AG10803 (cell line): Measurements from ENCODE around the gene FAM193B.
A peak's percentile ranks its signal among the peaks of the same experiment; 100 is the strongest.

Experiments
- DNase-seq: peaks from one replicate; pipeline ENCODE4 v3.0.0; 2010; ENCODE audit warnings: low read depth
- H3K4me3 ChIP-seq: 2 replicates; pipeline ENCODE4 v1.5.1; 2011; ENCODE audit warnings: mild to moderate bottlenecking, low read length, control low read depth
- TF ChIP-seq, protein P1 (sequence below): conservative IDR thresholded peaks from 2 replicates; pipeline ENCODE4 v1.5.1; 2011; ENCODE audit warnings: mild to moderate bottlenecking, low read length, control low read depth, inconsistent platforms

FAM193B gene

DNA sequence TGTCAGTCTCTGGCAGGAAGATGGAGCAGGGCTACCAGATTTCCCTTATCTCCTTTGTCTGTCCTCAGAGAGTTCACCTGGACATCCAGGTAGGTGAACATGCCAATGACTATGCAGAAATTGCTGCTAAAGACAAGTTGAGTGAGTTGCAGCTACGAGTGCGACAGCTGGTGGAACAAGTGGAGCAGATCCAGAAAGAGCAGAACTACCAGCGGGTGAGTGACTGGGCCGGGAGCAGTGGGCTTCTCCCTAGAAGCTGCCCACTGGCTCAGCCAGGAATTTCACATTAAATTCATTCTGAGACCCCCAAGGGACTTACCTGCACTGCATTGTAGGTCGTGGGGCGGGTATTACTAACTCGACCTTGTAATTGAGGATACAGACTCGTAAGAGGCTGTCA lies 39.7 kb upstream of the FAM193B start:
- H3K4me3 ChIP-seq = no peak overlapping the region
- DNase-seq = no peak
- TF ChIP-seq, protein P1, sequence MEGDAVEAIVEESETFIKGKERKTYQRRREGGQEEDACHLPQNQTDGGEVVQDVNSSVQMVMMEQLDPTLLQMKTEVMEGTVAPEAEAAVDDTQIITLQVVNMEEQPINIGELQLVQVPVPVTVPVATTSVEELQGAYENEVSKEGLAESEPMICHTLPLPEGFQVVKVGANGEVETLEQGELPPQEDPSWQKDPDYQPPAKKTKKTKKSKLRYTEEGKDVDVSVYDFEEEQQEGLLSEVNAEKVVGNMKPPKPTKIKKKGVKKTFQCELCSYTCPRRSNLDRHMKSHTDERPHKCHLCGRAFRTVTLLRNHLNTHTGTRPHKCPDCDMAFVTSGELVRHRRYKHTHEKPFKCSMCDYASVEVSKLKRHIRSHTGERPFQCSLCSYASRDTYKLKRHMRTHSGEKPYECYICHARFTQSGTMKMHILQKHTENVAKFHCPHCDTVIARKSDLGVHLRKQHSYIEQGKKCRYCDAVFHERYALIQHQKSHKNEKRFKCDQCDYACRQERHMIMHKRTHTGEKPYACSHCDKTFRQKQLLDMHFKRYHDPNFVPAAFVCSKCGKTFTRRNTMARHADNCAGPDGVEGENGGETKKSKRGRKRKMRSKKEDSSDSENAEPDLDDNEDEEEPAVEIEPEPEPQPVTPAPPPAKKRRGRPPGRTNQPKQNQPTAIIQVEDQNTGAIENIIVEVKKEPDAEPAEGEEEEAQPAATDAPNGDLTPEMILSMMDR = no peak

DNA sequence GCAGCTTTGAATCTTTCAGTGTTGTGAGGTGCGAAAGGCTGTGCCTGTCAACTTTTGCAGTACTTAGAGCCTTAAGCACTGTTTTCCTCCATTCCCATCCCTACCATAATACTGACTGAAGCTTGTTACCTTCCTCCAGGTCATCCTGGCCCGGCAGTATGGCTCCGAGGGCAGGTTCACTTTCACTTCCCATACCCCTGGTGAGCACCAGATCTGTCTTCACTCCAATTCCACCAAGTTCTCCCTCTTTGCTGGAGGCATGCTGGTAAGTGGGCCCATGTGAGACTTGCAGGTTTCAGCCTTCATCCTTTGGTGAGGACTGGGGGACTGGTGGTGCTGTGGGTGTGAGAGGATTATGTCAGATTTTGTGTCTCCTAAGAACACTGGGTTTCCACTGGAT lies 39.1 kb upstream of the FAM193B start:
- H3K4me3 ChIP-seq = peak overlapping the region; percentile 95

DNA sequence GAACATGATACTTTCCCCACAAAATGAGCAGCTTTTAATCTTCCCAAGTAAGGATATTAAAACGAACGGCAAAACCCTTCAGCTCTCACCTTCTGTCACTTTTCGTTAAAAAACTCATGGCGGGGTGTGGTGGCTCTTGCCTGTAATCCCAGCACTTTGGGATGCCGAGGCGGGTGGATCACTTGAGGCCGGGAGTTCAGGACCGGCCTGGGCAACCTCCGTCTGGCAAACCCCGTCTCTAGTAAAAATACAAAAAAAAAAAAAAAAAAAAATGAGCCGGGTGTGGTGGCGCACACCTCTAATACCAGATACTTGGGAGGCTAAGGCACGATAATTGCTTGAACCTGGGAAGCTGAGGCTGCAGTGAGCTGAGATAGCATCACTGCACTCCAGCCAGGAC lies 38.5 kb upstream of the FAM193B start:
- H3K4me3 ChIP-seq = peak overlapping the region; percentile 95
- DNase-seq = no peak
- TF ChIP-seq, protein P1 = no peak

More for the DNA sequence above, 39.1 kb upstream of the FAM193B start:
- DNase-seq = no peak
- TF ChIP-seq, protein P1 = no peak

DNA sequence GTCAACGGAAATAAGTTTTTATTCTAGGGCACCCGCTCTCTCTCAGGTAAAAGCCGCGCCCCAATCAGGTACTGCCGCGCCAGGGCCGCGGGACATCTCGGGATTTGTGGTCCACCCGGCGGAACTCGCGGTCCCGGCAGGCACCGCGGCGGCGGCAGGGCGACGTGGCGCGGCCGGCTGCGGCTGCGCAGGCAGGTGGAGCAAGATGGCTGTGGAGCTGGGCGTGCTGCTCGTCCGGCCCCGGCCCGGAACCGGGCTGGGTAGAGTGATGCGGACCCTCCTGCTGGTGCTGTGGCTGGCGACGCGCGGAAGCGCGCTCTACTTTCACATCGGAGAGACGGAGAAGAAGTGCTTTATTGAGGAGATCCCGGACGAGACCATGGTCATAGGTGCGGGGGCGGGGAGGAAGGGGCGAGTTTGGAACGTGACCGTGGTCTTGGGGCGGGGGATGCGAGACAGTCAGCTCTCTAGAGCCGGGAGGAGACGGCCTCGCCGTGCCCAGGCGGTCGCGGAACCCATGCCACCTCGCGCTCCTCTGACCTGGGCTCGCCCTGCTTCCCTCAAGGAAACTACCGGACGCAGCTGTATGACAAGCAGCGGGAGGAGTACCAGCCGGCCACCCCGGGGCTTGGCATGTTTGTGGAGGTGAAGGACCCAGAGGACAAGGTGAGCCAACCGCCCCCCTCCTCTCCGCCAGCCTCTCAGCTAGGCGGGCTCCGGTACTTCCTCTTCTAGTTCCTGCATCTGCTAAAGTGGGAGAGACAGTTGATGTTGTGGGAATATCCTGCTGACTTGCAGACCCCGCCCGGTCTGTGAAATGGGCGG lies 37.9 kb upstream of the FAM193B start, which contains the start of gene TMED9:
Gene TMED9 (plus strand): TSS at position 194 of the 825 bp plus-strand sequence. CDS start 12 bp downstream, at position 206.
- H3K4me3 ChIP-seq = peak within 1 kb of the TSS; percentile 95
- DNase-seq = peak; percentile 73
- TF ChIP-seq, protein P1 = no peak

DNA sequence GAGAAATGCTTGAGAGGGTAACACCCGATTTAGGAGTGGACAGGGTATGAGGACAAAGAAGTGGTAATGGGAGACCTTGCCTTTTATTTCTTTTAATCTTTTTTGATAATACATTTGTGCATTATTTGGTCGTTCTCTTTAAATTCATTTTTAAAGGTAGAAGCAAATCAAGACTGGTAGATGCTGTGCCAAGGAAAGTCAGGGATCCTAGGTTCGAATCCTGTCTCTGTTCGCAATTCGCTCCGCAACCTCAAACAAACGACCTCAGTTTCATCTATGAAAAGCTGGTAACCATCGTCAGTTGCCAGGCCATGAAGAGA lies 37.3 kb upstream of the FAM193B start:
- H3K4me3 ChIP-seq = peak overlapping the region; percentile 95
- TF ChIP-seq, protein P1 = no peak
- DNase-seq = no peak

DNA sequence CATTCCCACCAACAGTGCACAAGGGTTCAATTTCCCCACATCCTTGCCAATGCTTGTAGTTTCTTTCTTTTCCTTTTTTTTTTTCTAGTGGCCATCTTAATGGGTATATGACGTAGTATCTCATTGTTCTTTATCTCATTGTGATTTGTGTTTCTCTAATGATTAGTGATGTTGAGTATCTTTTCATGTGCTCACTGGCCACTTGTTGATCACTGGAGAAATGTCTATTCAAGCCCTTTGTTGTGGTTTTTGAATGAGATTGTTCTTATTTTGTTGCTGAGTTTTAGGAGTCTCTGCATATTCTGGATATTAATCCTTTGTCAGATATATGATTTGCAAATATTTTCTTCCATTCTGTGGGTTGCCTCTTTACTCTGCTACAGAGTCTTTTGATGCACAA lies 36.0 kb upstream of the FAM193B start:
- no peak overlapping the region for H3K4me3 ChIP-seq
- TF ChIP-seq, protein P1 = no peak
- DNase-seq = no peak

DNA sequence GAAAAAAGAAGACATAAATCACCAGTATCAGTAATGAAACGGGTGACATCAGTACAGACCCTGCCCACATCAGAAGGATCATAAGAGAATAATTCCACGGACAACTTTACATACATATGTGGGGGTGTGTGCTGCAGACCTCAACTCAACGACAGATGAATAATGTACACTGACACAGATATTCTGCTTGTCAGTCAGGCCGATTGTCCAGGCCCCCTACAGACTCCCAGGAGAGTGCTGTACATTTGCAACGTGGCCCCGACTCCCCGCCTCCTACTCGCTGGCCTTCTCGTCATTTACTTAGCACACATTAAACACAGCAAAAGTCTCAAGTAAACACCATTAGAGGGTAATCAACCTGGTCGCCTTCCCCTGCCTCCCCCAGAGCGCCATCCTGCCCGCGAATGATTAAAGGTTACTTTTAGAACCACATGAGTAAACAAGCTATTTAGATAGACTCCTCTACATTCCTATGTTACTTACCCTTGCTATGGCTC lies 34.1 kb upstream of the FAM193B start:
- no peak for DNase-seq
- no peak overlapping the region for H3K4me3 ChIP-seq
- TF ChIP-seq, protein P1 = no peak
